HEK293 (cell line): ENCODE measurements around the gene GIMAP5.

Experiments
- CTCF ChIA-PET: fragments of 350-600 bp; formaldehyde crosslinking; extraction: SDS; loops from one replicate; lab custom pipeline; 2021; ENCODE audit warnings: antibody characterized with exemption; lab: Yijun Ruan, JAX
- POLR2A ChIA-PET: fragments of 300-600 bp; formaldehyde crosslinking; extraction: SDS; loops from one replicate; lab custom pipeline; 2020; ENCODE audit warnings: antibody characterized with exemption, inconsistent platforms; lab: Yijun Ruan, JAX
- H3K27ac ChIP-seq: fragments of 200-500 bp; sonication (Bioruptor generic); 2 replicates; pipeline ENCODE4 v1.5.1; 2014; ENCODE audit warnings: low read depth, low read length, control low read depth, inconsistent platforms; ENCODE audit errors: extremely low read depth
- H3K36me3 ChIP-seq, 2 experiments: fragments of 200-500 bp in 1 of 2; sonication (Bioruptor generic) in 1 of 2; 1 replicate in 1 of 2; 2 replicates in 1 of 2; pipeline ENCODE4 v1.5.1; 2014 to 2017; ENCODE audit warnings: inconsistent platforms in 2 of 2, low read length in 2 of 2; ENCODE audit not compliant: control insufficient read depth in 2 of 2, insufficient read depth in 1 of 2
- H3K4me1 ChIP-seq: fragments of 200-500 bp; sonication (Bioruptor generic); 2 replicates; pipeline ENCODE4 v1.5.1; 2014; ENCODE audit warnings: mild to moderate bottlenecking, low read length, inconsistent platforms; ENCODE audit not compliant: control insufficient read depth, insufficient read depth
- H3K4me3 ChIP-seq: 2 replicates; pipeline ENCODE4 v1.5.1; 2011; ENCODE audit warnings: low read depth, mild to moderate bottlenecking, control low read depth, low read length, moderate library complexity
- H3K9me3 ChIP-seq: fragments of 200-500 bp; sonication (Bioruptor generic); 2 replicates; pipeline ENCODE4 v1.5.1; 2014; ENCODE audit warnings: low read depth, low read length, inconsistent platforms; ENCODE audit not compliant: control insufficient read depth, insufficient read depth
- BCL6B ChIP-seq: fragments of 450-650 bp; formaldehyde crosslinking; IDR thresholded peaks from 2 replicates; pipeline ENCODE4 v1.5.1; 2017; ENCODE audit warnings: missing biosample characterization, missing genetic modification characterization
- CTCF ChIP-seq: fragments of 450-650 bp; formaldehyde crosslinking; IDR thresholded peaks from 2 replicates; pipeline ENCODE4 v1.5.1; 2016; ENCODE audit warnings: missing biosample characterization, missing genetic modification characterization
- KLF9 ChIP-seq: fragments of 450-650 bp; formaldehyde crosslinking; IDR thresholded peaks from 2 replicates; pipeline ENCODE4 v1.5.1; 2016; ENCODE audit warnings: missing biosample characterization, missing genetic modification characterization, low read depth
- MZF1 ChIP-seq: fragments of 450-650 bp; formaldehyde crosslinking; IDR thresholded peaks from 2 replicates; pipeline ENCODE4 v1.5.1; 2017; ENCODE audit warnings: missing biosample characterization, missing genetic modification characterization, borderline replicate concordance
- PRDM10 ChIP-seq: fragments of 450-650 bp; formaldehyde crosslinking; IDR thresholded peaks from 2 replicates; pipeline ENCODE4 v1.5.1; 2016; ENCODE audit warnings: missing biosample characterization, missing genetic modification characterization
- YY2 ChIP-seq: fragments of 450-650 bp; formaldehyde crosslinking; IDR thresholded peaks from 2 replicates; pipeline ENCODE4 v1.5.1; 2016; ENCODE audit warnings: missing biosample characterization, missing genetic modification characterization
- ZBTB17 ChIP-seq: fragments of 450-650 bp; formaldehyde crosslinking; IDR thresholded peaks from 2 replicates; pipeline ENCODE4 v1.5.1; 2016; ENCODE audit warnings: missing biosample characterization, missing genetic modification characterization
- ZFP3 ChIP-seq: fragments of 450-650 bp; formaldehyde crosslinking; IDR thresholded peaks from 2 replicates; pipeline ENCODE4 v1.5.1; 2016; ENCODE audit warnings: low read depth, missing biosample characterization, missing genetic modification characterization
- ZNF121 ChIP-seq: fragments of 450-650 bp; formaldehyde crosslinking; IDR thresholded peaks from 2 replicates; pipeline ENCODE4 v1.5.1; 2016; ENCODE audit warnings: missing biosample characterization, missing genetic modification characterization
- ZNF133 ChIP-seq: fragments of 450-650 bp; formaldehyde crosslinking; IDR thresholded peaks from 2 replicates; pipeline ENCODE4 v1.5.1; 2016; ENCODE audit warnings: missing biosample characterization, missing genetic modification characterization
- ZNF211 ChIP-seq: fragments of 450-650 bp; formaldehyde crosslinking; IDR thresholded peaks from 2 replicates; pipeline ENCODE4 v1.5.1; 2016; ENCODE audit warnings: low read depth, missing biosample characterization, missing genetic modification characterization
- ZNF341 ChIP-seq: fragments of 450-650 bp; formaldehyde crosslinking; IDR thresholded peaks from 2 replicates; pipeline ENCODE4; 2016; ENCODE audit warnings: low read depth, missing biosample characterization, missing genetic modification characterization
- ZNF37A ChIP-seq: fragments of 450-650 bp; IDR thresholded peaks from 2 replicates; pipeline ENCODE4 v1.5.1; 2018; ENCODE audit warnings: missing biosample characterization, missing genetic modification characterization
- ZNF473 ChIP-seq: fragments of 450-650 bp; formaldehyde crosslinking; IDR thresholded peaks from 2 replicates; pipeline ENCODE4 v1.5.1; 2017; ENCODE audit warnings: missing biosample characterization, missing genetic modification characterization
- ZNF585B ChIP-seq: fragments of 450-650 bp; formaldehyde crosslinking; IDR thresholded peaks from 2 replicates; pipeline ENCODE4 v1.5.1; 2016; ENCODE audit warnings: missing biosample characterization, missing genetic modification characterization
- ZNF830 ChIP-seq: fragments of 450-650 bp; IDR thresholded peaks from 2 replicates; pipeline ENCODE4 v1.5.0; 2018; ENCODE audit warnings: missing biosample characterization, missing genetic modification characterization, low read depth, mild to moderate bottlenecking, moderate library complexity
- ZNF837 ChIP-seq: fragments of 450-650 bp; formaldehyde crosslinking; IDR thresholded peaks from 2 replicates; pipeline ENCODE4 v1.5.1; 2016; ENCODE audit warnings: missing biosample characterization, missing genetic modification characterization

The GIMAP5 gene

GRCh38 chr7:150753826-150754603, 16.8 kb downstream of the GIMAP5 start (continued):
- no peak for TF ChIP-seq MZF1 (tag by site-specific recombination)
- no peak for TF ChIP-seq ZBTB17 (tag by site-specific recombination)
- TF ChIP-seq BCL6B (tag by site-specific recombination), result no peak
- no peak for TF ChIP-seq ZNF211
- no peak for TF ChIP-seq ZNF830 (tag by site-specific recombination)
- no peak for TF ChIP-seq ZNF133 (tag by site-specific recombination)
- TF ChIP-seq PRDM10 (tag by site-specific recombination), result peak; percentile 58
- no peak for TF ChIP-seq ZNF473 (tag by site-specific recombination)
- TF ChIP-seq ZNF341 (tag by site-specific recombination), result no peak
- no peak for TF ChIP-seq ZNF837 (tag by site-specific recombination)
- TF ChIP-seq CTCF (tag by site-specific recombination), result 0 out of 2 replicates have a peak, but pooled peaks have one; percentile 29
- TF ChIP-seq ZNF585B (tag by site-specific recombination), result no peak
- no peak for TF ChIP-seq YY2 (tag by site-specific recombination)
- no peak for TF ChIP-seq KLF9
- TF ChIP-seq, all 188 proteins: peak for 4

GRCh38 chr7:150754951-150755350, 17.7 kb downstream of the GIMAP5 start:
- CTCF ChIA-PET, result interaction anchor here (0.5 to 1.4 kb wide), 5 partner anchors 11 to 1397 kb away, joined by 3 to 6 read pairs (median 4); no protein-coding TSS in a partner anchor
- no peak for TF ChIP-seq ZNF37A (tag by site-specific recombination)
- no peak for TF ChIP-seq ZNF121 (tag by site-specific recombination)
- no peak for TF ChIP-seq ZFP3
- TF ChIP-seq, all 188 proteins: peak for 0
- POLR2A ChIA-PET, result interaction anchor here (0.8 kb wide), 1 partner anchor 36 kb away, joined by 3 read pairs; no protein-coding TSS in a partner anchor
- no peak overlapping the region for H3K27ac ChIP-seq
- no peaks in the 10 kb centered on the region for H3K36me3 ChIP-seq
- no peaks in the 10 kb centered on the region for H3K9me3 ChIP-seq
- no peak overlapping the region for H3K4me3 ChIP-seq
- no peaks in the 10 kb centered on the region for H3K4me1 ChIP-seq
